Activated T-cell treated with anti-CD3 and anti-CD28 coated beads, Interleukin-2, amount 50 U/mL, for 1 hour (primary cell): ENCODE data around the gene DBF4.
A peak's percentile ranks its signal among the peaks of the same experiment; 100 is the strongest.
"Not testable (repeated sequence)": the region's sequence is repeated elsewhere in the genome, so short reads cannot be mapped to it uniquely, and the experiment has no call there.

Experiments used
- DNase-seq: peaks from one replicate; pipeline ENCODE4 v3.0.0-alpha.2; 2020

DBF4 gene

DNA sequence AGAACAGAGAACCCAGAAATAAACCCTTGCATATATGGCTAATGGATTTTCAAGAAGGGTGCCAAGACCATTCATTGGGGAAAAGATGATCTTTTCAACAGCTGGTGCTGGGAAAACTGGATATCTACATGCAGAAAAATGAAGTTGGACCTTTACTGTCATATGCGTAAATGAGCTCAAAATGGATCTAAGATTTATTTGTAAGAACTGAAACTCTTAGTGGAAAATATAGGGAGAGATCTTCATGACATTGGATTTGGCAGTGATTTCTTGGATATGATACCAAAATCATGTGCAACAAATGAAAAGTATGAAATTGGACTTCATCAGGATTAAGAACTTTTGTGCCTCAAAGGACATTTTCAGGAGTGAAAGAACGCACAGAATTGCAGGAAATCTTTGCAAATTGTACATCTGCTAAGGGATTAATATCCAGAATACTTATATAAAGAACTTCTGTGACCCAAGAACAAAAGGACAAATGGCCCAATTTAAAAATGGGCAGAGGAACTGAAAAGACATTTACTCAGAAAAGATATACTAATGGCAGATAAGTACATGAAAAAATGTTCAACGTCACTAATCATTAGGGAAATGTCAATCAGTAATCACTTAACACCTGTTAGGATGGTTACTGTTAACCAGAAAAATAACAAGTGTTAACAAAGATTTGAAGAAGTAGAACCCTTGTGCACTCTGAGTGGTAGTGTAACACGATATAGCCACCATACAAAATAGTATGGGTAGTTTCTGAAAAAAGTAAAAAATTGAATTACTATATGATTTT, 6.1 kb downstream of the DBF4 start:
- no peak for DNase-seq

DNA sequence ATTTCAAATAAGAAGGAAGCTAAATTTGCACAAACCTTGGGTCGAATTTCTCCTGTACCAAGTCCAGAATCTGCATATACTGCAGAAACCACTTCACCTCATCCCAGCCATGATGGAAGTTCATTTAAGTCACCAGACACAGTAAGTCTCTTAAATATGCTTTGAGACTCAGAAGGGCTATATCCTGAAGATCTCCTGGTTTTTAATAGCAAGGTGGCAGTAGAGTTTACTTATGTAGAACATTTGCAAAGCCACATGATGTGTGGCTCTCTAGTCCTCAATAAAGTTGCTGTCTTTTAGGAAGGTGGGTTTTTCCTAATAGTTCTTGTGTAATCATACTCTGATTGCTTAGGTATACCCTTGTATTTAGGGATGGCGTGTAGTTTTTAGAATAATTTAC, 8.7 kb downstream of the DBF4 start:
- no peak for DNase-seq

DNA sequence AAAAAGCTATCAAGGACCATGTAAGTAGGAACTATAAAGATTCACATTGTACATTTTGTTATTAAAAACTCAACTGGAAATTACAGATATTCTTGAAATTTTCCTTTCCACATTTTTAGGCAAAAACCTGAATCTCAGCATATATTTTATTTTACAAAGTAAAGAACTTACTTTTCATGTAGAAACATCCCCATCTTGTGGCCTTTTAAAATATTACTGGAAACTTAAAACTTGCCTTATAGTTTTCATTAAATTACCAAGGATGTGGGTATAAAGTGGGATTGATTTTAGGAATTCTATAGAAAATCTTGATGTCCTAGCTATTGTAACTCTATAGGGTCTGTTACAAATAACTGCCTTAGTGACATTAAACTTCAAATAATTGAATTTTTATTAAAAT, 10.6 kb downstream of the DBF4 start:
- no peak for DNase-seq

DNA sequence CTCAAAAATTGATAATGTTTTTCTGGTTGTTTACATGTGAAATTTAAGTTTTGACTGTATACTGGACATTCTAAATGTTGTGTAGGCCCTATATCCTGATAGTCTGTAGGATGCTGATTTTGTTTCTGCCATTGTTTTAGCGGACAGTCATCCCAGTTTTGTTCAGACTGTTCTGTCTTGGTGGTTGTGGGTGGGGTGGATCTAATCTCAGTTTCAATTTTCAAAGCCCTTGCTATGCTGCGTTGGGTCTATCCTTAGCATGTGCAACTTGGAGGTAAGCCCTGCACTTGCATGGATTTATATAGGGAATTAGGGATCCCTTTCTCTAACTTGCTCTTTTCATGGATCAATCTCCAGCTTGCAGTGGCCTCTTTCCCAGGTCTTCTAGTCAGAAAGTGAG, 19.1 kb downstream of the DBF4 start:
- DNase-seq = no peak

DNA sequence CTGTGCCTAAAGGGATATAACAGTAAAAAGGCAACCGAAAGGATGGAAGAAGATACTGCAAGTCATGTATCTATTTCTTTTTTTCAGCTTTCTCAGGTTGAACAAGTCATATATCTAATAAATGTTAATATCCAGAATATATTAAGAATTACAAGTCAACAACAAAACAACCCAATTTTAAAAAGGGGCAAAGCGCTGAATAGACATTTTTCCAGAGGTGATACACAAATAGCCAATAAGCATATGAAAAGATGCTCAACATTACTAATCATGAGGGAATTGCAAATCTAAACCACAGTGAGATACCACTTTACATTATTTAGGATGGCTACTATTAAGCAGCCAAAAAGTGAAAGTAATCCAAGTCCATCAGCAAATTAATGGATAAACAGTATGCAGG, 23.0 kb downstream of the DBF4 start:
- DNase-seq = no peak

DNA sequence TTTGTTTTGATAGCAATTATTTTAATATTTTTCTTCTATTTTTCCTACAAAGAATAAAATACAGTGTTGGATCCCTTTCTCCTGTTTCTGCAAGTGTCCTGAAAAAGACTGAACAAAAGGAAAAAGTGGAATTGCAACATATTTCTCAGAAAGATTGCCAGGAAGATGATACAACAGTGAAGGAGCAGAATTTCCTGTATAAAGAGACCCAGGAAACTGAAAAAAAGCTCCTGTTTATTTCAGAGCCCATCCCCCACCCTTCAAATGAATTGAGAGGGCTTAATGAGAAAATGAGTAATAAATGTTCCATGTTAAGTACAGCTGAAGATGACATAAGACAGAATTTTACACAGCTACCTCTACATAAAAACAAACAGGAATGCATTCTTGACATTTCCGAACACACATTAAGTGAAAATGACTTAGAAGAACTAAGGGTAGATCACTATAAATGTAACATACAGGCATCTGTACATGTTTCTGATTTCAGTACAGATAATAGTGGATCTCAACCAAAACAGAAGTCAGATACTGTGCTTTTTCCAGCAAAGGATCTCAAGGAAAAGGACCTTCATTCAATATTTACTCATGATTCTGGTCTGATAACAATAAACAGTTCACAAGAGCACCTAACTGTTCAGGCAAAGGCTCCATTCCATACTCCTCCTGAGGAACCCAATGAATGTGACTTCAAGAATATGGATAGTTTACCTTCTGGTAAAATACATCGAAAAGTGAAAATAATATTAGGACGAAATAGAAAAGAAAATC, 31.0 kb downstream of the DBF4 start:
- not testable (repeated sequence) for DNase-seq

DNA sequence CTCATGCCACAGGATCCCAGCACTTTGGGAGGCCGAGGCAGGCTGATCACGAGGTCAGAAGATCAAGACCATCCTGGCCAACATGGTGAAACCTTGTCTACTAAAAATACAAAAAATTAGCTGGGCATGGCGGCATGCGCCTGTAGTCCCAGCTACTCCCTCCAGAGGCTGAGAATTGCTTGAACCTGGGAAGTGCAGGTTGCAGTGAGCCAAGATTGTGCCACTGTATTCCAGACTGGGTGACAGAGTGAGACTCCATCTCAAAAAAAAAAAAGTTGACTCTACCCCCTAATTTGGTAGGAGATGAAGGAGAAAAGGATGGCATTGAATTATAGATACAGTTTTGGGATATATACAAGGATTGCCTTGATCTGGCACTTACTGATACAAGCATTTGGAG, 32.5 kb downstream of the DBF4 start:
- DNase-seq = not testable (repeated sequence)

DNA sequence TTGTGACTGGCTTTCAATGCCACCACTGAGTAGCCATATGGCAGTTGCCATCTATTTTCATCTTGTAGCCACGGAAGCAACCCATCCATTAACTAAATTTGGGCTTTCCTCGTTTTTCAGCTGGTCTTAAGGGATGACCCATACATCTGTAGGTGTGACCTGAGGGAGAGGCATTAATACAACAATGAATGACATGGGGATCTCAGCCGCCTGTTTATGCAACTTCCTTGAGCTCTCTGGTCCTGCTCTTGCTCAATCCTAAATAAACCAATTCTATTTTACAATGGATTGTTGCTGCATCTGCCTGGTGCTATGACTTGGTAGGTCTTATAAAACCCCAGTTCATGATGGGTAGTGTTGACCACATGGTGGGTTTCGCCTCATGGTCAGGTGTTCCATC, 35.8 kb downstream of the DBF4 start:
- no peak for DNase-seq

DNA sequence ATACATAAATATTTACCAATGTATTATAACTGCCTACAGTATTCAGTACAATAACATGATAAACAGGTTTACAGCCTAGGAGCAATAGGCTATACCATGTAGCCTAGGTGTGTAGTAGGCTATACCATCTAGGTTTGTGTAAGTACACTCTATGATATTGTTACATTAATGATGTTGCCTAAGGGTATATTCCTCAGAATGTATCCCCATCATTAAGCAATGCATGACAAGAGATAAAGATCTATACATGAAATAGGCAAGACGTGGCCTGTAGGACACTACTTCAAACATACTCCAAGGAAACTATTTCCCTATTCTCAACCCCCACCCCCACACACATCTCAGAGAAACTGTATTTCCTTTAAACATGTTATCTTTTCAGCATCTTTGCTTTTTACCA, 42.4 kb downstream of the DBF4 start:
- DNase-seq = no peak

DNA sequence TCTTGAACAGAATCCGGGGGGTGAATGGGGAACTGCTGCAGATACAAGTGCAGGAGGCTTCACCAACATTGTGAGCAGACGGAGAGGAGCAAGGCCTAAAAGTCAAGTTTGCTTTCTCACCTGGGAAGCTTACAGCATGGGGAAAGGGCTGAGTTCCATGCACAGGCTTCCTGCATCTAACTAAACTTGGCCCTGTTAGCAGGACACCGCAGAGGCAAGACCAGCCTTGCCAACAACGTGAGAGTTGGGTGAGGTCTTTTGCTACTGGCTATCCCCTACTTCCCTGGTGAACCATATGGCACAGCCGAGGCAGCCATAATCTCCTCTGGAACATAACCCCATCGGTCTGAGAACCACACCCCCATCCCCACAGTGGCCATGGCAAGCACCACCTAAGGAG, 43.6 kb downstream of the DBF4 start:
- no peak for DNase-seq

DNA sequence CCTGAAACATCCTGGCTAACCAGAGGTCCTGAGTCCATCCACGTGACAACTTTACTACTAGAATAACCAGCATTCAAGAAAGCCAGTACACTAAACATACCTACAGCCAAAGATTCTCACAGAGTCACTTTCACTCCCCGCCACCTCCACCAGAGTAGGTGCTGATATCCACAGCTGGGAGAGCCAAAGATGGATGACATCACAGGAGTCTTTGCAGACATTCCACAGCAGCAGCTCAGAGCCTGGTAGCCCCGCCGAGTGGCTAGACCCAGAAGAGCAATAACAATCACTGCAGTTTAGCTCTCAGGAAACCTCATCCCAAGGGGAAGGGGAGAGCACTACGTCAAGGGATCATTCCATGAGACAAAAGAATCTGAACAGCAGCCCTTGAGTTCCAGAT, 44.3 kb downstream of the DBF4 start:
- DNase-seq = no peak

DNA sequence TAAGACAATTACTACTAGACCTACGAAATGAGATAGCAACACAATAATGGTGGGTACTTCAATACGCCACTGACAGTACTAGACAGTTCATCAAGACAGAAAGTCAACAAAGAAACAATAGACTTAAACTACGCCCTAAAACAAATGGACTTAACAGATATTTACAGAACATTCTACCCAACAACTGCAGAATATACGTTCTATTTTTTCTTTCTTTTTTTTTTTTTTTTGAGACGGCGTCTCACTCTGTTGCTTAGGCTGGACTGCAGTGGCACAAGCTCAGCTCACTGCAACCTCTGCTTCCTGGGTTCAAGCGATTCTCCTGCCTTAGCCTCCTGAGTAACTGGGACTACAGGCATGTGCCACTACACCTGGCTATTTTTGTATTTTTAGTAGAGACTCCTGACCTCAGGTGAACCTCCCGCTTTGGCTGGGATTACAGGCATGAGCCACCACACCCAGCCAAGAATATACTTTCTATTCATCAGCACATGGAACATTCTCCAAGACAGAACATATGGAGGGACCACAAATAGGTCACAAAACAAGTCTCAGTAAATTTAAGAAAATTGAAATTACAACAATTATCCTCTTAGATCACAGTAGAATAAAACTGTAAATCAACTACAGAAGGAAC, 46.6 kb downstream of the DBF4 start:
- not testable (repeated sequence) for DNase-seq

DNA sequence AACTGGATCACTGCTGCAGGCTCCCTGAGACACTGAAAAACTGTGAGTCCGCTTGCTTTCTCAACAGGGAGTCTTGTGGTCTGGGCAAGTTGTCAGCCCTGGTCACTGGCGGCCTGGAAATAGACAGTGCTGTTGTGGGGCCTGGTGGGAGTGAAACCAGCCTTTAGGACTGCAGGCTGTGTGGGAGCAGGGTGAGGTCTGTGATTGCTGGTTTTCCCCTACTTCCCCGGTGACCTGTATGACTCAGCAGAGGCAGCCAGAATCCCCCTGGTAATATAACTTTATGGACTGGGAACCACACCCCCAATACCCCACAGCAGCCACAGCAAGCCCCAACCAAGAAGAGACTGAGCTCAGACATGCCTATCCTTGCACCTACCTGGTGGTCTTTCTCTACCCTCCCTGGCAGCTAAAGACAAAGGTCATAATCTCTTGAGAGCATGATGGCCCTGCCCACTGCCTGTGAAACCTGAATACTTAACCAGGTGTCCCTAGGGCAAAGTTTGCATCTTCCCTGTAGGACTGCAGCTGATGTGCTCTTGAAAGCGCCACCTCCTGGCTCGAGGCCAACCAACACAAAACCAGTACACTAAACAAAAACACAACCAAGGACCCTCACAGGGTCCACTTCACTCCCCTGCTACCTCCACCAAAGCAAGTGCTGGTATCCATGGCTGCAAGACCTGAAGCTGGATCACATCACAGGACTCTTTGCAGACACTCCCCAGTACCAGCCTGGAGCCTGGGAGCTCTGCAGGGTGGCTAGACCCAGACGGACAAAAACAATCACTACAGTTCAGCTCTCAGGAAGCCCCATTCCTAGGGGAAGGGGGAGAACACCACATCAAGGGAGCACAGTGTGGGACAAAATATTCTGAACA, 50.5 kb downstream of the DBF4 start:
- no peak for DNase-seq

DNA sequence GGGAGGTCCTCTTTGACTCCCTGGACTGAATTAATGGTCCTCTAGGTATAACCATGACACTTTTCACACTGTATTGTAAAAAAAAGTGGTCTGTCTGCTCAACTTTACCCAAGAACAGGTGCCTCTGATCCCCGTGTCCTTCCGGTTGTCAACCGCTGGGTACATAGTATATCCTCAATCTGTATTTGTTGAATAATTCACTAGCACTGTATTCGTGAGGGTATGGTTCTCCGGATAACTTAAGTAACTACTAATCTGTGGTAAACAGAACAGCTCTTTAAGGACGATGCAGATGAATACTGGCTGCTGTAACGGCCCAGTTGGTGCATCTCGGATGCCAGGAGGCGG, 57.3 kb downstream of the DBF4 start:
- DNase-seq = no peak

DNA sequence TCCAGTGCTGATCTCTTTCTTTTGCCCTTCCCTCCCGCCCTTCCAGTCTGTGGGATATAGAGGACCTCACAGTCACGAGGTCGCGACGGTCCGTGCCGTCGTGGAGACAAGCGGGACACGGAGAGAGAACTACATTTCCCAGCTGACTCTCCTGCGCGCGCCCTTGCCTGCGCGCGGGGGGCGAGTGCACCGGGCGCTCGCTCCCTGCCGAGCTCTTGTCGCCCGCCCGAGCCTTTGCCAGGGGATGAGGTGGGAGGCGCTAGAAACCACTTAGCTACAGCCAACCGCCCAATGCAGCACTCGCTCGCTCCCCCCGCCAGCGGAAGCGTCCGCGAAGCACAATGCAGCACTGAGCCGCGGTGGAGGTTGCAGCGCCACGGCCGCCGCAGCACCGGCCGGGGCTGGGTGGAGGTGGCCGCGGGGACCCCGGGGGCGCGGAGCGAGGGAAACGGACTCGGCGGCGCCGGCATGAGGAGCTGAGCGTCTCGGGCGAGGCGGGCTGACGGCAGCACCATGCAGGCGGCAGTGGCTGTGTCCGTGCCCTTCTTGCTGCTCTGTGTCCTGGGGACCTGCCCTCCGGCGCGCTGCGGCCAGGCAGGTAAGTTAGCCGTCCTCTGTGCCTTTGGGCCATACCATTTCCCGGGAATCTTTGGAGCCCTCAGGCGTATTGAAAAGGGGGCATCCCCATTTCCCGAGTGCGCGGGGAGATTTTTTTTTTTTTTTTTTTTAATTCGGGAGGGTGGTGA, 57.8 kb downstream of the DBF4 start, which contains the start of gene ADAM22:
Gene ADAM22 (plus strand): TSS at position 299 of the 746 bp plus-strand sequence. CDS start 215 bp downstream, at position 514.
- DNase-seq = peak; percentile 81

DNA sequence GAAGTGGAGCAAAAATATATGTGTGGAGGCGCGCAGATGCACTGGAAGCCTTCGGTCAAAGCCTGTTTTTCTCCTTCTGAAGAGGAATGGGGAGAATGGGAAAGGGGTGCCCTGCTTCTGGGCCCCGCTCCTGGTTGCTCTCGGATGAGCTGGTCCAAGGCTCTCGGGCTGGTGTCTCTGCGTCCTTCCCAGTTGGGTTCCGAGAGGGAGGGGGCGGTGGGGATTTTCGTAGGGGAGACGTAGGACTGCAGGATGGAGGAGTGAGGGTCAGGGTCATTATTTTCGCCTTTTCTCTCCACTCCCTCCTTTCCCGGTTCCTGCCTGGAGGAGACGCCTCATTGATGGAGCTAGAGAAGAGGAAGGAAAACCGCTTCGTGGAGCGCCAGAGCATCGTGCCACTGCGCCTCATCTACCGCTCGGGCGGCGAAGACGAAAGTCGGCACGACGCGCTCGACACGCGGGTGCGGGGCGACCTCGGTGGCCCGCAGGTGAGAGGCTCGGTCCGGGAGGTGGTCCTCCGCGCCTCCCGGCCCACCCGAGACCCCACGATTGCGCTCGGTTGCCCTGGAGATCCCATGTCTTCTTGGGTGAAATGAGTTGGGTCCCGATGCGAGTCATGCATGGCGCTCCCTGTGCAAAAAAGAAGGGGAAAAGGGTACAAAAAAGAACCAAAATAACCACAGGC, 58.5 kb downstream of the DBF4 start:
- peak; percentile 34 for DNase-seq

DNA sequence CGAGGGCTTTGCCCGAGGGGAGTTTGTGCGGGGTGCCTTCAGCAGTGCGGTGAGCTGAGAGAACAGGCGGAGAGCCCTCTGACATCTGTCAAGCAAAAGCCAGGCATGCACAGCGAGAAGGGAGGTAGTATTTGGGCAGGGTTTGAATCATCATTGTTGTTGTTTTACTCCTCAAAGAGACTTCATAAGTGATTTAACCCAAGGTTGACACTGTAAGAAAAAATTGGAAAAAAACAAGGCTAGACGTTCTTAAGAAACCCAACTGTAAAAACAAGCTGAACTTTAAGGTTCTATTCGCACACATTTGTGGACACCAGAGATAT, 59.1 kb downstream of the DBF4 start:
- DNase-seq = no peak

DNA sequence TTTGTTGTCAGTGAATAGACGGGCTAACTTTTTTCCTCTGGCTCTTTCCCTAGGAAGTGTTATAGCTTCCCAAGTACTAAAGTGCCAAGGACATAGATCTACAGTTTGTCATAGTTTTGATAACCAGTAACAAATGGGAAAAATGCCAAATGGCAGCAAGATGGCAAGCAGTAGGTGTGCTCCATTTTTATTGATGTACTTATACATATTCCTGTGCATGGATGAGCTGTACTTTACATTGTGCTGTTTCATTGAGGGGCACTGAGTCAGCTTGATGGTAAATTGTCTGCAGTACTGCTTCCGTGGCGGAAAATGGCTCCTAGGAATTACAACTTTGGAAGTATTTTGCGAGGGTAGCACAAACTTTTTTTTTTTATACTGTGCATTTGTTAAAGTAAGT, 64.8 kb downstream of the DBF4 start:
- DNase-seq = no peak

DNA sequence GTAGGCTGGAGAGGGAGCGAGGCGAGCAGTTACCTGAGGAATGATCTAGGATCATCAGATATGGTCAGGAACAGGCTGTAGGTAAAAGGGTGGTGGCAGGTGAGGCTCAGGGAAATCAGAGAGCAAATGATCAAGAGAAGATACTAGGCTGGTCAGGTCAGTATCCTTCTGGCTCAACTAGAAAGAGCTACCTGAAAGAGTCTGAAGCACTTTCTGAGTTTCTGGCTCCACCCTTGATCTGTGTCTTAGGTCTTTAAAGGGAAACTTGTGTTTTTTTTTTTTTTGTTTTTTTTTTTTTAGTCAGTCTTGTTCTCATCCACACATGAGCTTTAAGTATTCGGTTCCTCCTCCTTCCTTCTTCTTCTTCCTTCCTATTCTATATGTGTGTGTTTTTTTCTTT, 68.3 kb downstream of the DBF4 start:
- DNase-seq = no peak

DNA sequence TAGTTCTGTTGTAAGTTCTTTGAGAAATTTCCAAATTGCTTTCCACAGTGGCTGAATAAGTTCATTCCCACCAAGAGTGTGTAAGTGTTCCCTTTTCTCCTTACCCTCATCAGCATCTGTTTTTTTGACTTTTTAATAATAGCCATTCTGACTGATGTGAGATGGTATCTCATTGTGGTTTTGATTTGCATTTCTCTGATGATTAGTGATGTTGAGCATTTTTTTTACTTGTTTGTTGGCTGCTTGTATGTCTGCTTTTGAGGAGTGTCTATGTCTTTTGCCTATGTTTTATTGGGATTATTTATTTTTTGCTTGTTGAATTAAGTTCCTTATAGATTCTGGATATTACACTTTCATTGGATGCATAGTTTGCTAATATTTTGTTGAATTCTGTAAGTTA, 69.6 kb downstream of the DBF4 start:
- not testable (repeated sequence) for DNase-seq

DNA sequence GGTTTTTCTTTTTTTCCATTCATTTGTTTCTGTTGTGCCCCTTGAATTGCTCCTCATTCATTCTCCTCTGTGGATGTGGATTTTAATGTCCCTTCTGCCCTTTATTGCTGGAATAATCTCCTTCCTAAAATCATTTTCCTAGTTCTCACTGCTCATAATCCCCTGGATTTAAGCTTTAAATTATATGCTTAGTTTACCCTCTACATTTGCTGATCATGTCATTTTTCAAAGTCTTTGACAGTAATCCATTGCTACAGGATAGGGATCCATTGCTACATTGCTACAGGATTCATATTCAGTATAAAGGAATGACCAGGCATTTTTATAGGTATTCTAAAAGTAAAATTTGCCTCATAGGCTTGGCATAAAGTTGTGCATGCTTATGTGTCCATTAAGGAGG, 72.1 kb downstream of the DBF4 start:
- no peak for DNase-seq
